ENCODE measurements around the gene KDM1A.

KDM1A gene

DNA sequence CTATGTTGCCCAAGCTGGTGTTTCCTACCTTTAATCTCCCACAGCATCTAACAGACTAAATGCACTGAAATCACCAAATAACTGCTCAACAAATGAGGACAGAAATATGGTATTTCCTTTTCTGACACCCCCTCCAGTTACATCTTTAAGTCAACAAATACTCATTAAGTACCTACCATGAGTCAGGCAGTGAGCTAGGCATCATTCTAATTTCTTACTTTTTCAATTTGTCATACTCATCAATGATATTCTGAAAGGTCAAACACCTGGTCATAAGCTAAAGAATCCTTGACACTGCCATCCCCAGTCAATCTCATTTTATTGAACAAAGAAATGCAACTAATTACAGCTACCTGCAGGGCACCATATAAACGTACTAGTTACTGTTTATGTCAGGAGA lies 112.8 kb downstream of the KDM1A start:
- DNase-seq: no peak
- Histone ChIP-seq H4K20me1 (ENCODE audit: insufficient read depth, low read length) (no peaks in the 10 kb centered on the region), H3K4me2 (ENCODE audit: low read depth, low read length) (no peak overlapping the region), H3K27ac (ENCODE audit: low read length) (no peak overlapping the region), H3K9ac (ENCODE audit: low read length) (no peak overlapping the region), H3K4me1 (ENCODE audit: low read length) (no peaks in the 10 kb centered on the region), H3K27me3 (replicated peaks; ENCODE audit: insufficient read depth, low read length) (no peaks in the 10 kb centered on the region), H2AFZ (ENCODE audit: low read length) (no peak overlapping the region), H3K4me3 (ENCODE audit: low read length) (no peak overlapping the region), H3K9me3 (replicated peaks; ENCODE audit: insufficient read depth, low read length) (no peaks in the 10 kb centered on the region), H3K79me2 (ENCODE audit: low read length) (no peaks in the 10 kb centered on the region), H3F3A (ENCODE audit: insufficient read depth, low read length) (no peaks in the 10 kb centered on the region), H3K9me2 (replicated peaks; ENCODE audit: insufficient read depth, low read length) (no peaks in the 10 kb centered on the region), H3K36me3 (replicated peaks; ENCODE audit: insufficient read depth, low read length) (no peaks in the 10 kb centered on the region)
- TF ChIP-seq EZH2 (optimal IDR thresholded peaks at IDR 0.05; ENCODE audit: low read depth, low read length): no peak
- no peak for TF ChIP-seq EZH2phosphoT487 (IDR thresholded peaks at IDR 0.05; ENCODE audit: low read length)

Data from MM.1S (cell line).